ENCODE results near the gene CASP8AP2.

DNA sequence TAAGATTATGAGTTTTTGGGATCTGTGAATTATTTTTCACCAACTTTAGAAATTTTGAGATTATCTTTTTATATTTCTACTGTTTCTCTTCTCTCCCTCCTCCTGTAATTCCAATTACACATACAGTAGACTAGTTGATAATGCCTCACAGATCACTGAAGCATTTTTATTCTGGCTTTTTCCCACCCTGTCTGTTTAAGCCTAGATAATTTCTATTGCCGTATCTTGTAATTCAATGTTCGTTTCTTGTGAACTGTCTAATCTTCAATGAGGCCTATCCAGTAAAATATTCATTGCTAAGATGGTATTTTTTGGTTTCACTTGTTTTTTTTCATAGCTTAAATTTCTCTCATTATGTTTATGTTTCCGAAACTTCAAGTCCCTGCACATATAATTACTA lies 22.1 kb upstream of the CASP8AP2 start:
- no peak for TF ChIP-seq EZH2 (IDR thresholded peaks at IDR 0.05)
- no peak for TF ChIP-seq POLR2AphosphoS5 (IDR thresholded peaks at IDR 0.05; ENCODE audit: borderline replicate concordance, low read depth, low read length)

Measured in SK-N-MC (cell line).